C4-2B (cell line): Measurements from ENCODE around the gene RASEF.

Source experiments
- CTCF ChIP-seq: fragments of 450-650 bp; conservative IDR thresholded peaks from 2 replicates; pipeline ENCODE4 v1.5.1; 2017; ENCODE audit warnings: mild to moderate bottlenecking
- ZFX ChIP-seq: fragments of 450-650 bp; IDR thresholded peaks from 2 replicates; pipeline ENCODE4 v1.6.1; 2017

GRCh38 chr9:83005361-83005760 lies 57.6 kb downstream of the RASEF start:
- TF ChIP-seq CTCF (no peak), ZFX (no peak)
